Measurements from ENCODE around the gene C2CD2.

- TF ChIP-seq ZNF274 (IDR thresholded peaks at IDR 0.05; ENCODE audit: borderline replicate concordance, extremely low read depth, low read length): no peak
- no peak for TF ChIP-seq RXRA (IDR thresholded peaks at IDR 0.05; ENCODE audit: insufficient read depth, low read depth, low read length)
These were observed 22.8 kb downstream of the C2CD2 start for GRCh38 chr21:41931041-41931451.
